ENCODE measurements around the gene SLC6A3. TPM values are rescaled to one million over a fixed set of nuclear protein-coding genes. Genes with fewer than 3 reads are reported as not detected.

Gene SLC6A3
- total and polyA plus RNA-seq, 10 donors, result 0.02 to 0.27 (median 0.07) TPM; not detected in 4

DNA sequence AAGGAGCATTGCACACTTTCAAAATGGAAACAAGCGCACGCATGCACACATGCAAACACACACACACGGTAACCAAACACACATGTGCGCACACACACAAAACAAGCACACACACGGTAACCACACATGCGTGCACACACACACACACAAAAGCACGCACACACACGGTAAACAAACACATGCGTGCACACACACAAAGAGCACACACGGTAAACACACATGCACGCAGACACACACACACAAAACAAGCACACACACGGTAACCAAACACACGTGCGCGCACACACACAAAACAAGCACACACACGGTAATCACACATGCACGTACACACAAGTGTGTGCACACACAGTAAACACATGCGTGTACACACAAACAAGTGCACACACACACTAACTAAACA, 19.3 kb upstream of the SLC6A3 start:
- intact Hi-C loops (cut with DNase I; ENCODE audit: low total_unique reads), result no loop called here
- Histone ChIP-seq H3K27me3 (replicated peaks in 1 of 7) (no peaks in the 10 kb centered on the region), H3K4me3 (no peak overlapping the region), H3K4me1 (no peaks in the 10 kb centered on the region), H3K9me3 (no peaks in the 10 kb centered on the region), H3K27ac (no peak overlapping the region), H3K36me3 (peaks cover 3 to 100% (median 85%) of the 10 kb centered on the region in 6 donors)
- no peak for DNase-seq
- 89 to 93% (median 92%) methylated on average over 18 of the region's 18 CpGs for WGBS, 5 donors
- TF ChIP-seq POLR2AphosphoS5 (IDR thresholded peaks at IDR 0.05), result no peak
- TF ChIP-seq, protein P1, sequence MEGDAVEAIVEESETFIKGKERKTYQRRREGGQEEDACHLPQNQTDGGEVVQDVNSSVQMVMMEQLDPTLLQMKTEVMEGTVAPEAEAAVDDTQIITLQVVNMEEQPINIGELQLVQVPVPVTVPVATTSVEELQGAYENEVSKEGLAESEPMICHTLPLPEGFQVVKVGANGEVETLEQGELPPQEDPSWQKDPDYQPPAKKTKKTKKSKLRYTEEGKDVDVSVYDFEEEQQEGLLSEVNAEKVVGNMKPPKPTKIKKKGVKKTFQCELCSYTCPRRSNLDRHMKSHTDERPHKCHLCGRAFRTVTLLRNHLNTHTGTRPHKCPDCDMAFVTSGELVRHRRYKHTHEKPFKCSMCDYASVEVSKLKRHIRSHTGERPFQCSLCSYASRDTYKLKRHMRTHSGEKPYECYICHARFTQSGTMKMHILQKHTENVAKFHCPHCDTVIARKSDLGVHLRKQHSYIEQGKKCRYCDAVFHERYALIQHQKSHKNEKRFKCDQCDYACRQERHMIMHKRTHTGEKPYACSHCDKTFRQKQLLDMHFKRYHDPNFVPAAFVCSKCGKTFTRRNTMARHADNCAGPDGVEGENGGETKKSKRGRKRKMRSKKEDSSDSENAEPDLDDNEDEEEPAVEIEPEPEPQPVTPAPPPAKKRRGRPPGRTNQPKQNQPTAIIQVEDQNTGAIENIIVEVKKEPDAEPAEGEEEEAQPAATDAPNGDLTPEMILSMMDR (IDR thresholded peaks at IDR 0.05 in 8 of 11, conservative IDR thresholded peaks at IDR 0.05 in 3 of 11), result no peak
- no peak for TF ChIP-seq POLR2A (IDR thresholded peaks at IDR 0.05)

DNA sequence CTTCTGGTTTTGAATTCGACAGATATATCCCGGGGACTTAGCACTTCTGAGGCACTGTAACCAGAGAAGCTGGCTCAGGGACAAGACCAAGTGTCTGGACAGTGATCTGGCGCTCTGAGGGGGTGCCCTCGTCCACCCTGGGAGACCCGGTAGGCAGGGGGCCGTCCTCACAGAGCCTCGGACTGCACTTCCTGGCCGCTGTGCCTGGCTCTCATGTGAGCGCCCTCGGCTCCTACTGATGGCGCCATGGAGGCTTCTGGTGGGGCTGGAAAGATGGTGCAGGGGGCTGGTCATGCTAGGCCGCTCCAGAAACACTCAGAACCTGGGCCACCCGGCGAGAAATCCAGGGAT, 18.8 kb upstream of the SLC6A3 start:
- intact Hi-C loops (cut with DNase I; ENCODE audit: low total_unique reads), result no loop called here
- Histone ChIP-seq H3K27ac (no peak overlapping the region), H3K27me3 (replicated peaks in 1 of 7) (no peaks in the 10 kb centered on the region), H3K4me3 (no peak overlapping the region), H3K9me3 (no peaks in the 10 kb centered on the region), H3K36me3 (peaks cover 3 to 95% (median 81%) of the 10 kb centered on the region in 6 donors), H3K4me1 (no peaks in the 10 kb centered on the region)
- TF ChIP-seq POLR2A (IDR thresholded peaks at IDR 0.05) (no peak), POLR2AphosphoS5 (IDR thresholded peaks at IDR 0.05) (peak in 2 of 3 donors; percentile 15 to 50)
- TF ChIP-seq, protein P1 (IDR thresholded peaks at IDR 0.05 in 8 of 11, conservative IDR thresholded peaks at IDR 0.05 in 3 of 11), result no peak
- 93 to 96% (median 96%) methylated on average over 13 to 14 of the region's 14 CpGs for WGBS, 5 donors
- no peak for DNase-seq

DNA sequence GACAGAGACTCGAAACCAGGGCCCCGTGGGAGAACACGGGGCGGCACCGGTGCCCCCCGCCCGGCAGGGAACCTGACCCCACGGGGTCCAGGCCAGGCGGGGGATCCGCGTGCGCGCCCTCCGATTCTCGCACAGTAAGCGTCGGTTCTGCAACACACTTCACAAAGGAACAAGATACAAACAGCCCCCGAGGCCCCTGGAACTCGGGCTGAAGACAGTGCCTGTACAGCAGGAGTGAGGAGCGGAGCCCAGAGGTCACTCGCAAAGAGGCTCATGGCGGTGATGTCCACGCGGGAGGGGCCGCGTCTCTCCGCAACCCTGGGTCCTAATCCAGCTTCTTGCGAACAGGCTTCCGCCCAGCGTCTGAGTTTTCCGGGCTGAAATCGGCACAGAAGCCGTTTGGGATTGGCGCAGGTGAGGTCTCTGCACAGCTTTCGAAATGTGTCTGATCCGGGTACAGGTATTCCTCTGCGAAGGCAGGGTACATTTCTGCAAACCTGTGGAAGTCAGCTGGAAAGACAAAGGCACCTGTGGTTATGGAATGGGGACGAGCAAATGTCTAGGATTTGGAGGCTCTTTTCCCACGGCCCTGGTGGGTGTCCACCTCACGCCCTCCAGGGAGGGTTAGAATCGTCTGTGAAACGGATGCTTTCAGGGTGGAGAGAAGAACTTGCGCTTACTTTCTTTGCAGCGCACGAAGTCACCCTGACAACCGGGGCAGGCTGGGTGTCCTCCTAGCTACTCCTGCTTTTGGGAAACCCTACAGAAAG, 18.3 kb upstream of the SLC6A3 start:
- Histone ChIP-seq H3K27me3 (replicated peaks in 1 of 7) (no peaks in the 10 kb centered on the region), H3K9me3 (no peaks in the 10 kb centered on the region), H3K36me3 (peaks cover 3 to 90% (median 75%) of the 10 kb centered on the region in 6 donors), H3K4me1 (no peaks in the 10 kb centered on the region), H3K27ac (no peak overlapping the region), H3K4me3 (no peak overlapping the region)
- intact Hi-C loops (cut with DNase I; ENCODE audit: low total_unique reads), result no loop called here
- TF ChIP-seq POLR2A (IDR thresholded peaks at IDR 0.05) (no peak), POLR2AphosphoS5 (IDR thresholded peaks at IDR 0.05) (peak in 2 of 3 donors; percentile 41 to 63)
- TF ChIP-seq, protein P1 (IDR thresholded peaks at IDR 0.05 in 8 of 11, conservative IDR thresholded peaks at IDR 0.05 in 3 of 11), result no peak
- 96 to 97% (median 96%) methylated on average over 36 to 46 of the region's 46 CpGs for WGBS, 5 donors
- no peak for DNase-seq

DNA sequence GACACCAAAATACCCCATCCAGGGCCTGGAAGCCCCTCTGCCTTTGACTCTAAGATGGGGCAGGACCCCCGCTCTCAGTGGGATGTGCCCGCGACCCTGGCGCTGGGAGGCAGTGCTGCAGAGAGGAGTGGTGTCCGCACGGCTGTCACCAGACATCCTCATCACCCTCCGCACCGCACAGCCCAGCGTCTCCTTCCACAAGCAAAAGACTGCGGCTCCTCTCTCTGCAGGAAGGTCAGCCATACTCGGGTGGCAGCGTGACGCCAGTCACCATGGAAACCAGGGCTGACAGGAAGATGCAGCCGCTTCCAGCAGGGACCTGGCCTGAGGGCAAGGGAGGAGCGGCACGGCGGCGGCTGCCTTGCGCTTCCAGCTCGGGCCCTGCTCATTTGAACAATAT, 17.1 kb upstream of the SLC6A3 start:
- Histone ChIP-seq H3K36me3 (peaks cover 3 to 78% (median 64%) of the 10 kb centered on the region in 6 donors), H3K9me3 (peaks cover 0 to 7% (median 0%) of the 10 kb centered on the region in 8 donors), H3K27ac (no peak overlapping the region), H3K27me3 (replicated peaks in 1 of 7) (no peaks in the 10 kb centered on the region), H3K4me3 (no peak overlapping the region), H3K4me1 (no peaks in the 10 kb centered on the region)
- DNase-seq, result no peak
- intact Hi-C loops (cut with DNase I; ENCODE audit: low total_unique reads), result no loop called here
- TF ChIP-seq, protein P1 (IDR thresholded peaks at IDR 0.05 in 8 of 11, conservative IDR thresholded peaks at IDR 0.05 in 3 of 11), result no peak
- TF ChIP-seq POLR2AphosphoS5 (IDR thresholded peaks at IDR 0.05) (peak; percentile 43 to 70 (median 51)), POLR2A (IDR thresholded peaks at IDR 0.05) (no peak)
- 87 to 93% (median 89%) methylated on average over 20 of the region's 20 CpGs for WGBS, 5 donors

Measured in spleen (tissue), 11 donors.